H9 (cell line): ENCODE measurements around the gene MAP3K5. TPM values are rescaled to one million over a fixed set of nuclear protein-coding genes. Genes with fewer than 3 reads are reported as not detected.

Source experiments
- DNase-seq: peaks from one replicate; pipeline ENCODE4 v3.0.0-alpha.2; 2017
- H2AFZ ChIP-seq: one replicate; pipeline ENCODE4 v1.6.1; 2013; ENCODE audit warnings: mild to moderate bottlenecking, low read length, control low read depth, moderate library complexity
- H2AK5ac ChIP-seq: 2 replicates; pipeline ENCODE4 v1.6.1; 2013; ENCODE audit warnings: low read length, control low read depth, mixed read lengths; ENCODE audit not compliant: insufficient read length
- H2BK120ac ChIP-seq: one replicate; pipeline ENCODE4 v1.6.1; 2013; ENCODE audit warnings: low read depth, mild to moderate bottlenecking, low read length, control low read depth, inconsistent platforms; ENCODE audit not compliant: poor library complexity, severe bottlenecking
- H2BK12ac ChIP-seq: 2 replicates; pipeline ENCODE4 v1.6.1; 2013; ENCODE audit warnings: low read length, control low read depth, mixed read lengths, low read depth; ENCODE audit not compliant: insufficient read length
- H2BK15ac ChIP-seq: 2 replicates; pipeline ENCODE4 v1.6.1; 2013; ENCODE audit warnings: low read depth, low read length, control low read depth
- H2BK20ac ChIP-seq: one replicate; pipeline ENCODE4 v1.6.1; 2013; ENCODE audit warnings: low read depth, mild to moderate bottlenecking, low read length, control low read depth, inconsistent platforms; ENCODE audit not compliant: poor library complexity, severe bottlenecking
- H2BK5ac ChIP-seq: 2 replicates; pipeline ENCODE4 v1.6.1; 2013; ENCODE audit warnings: low read length, control low read depth, mixed read lengths; ENCODE audit not compliant: insufficient read length
- H3K14ac ChIP-seq: 2 replicates; pipeline ENCODE4 v1.6.1; 2013; ENCODE audit warnings: low read length, control low read depth; ENCODE audit not compliant: insufficient read depth
- H3K18ac ChIP-seq: 2 replicates; pipeline ENCODE4 v1.6.1; 2013; ENCODE audit warnings: low read depth, mild to moderate bottlenecking, mixed read lengths, low read length, control low read depth; ENCODE audit not compliant: insufficient read length
- H3K23ac ChIP-seq: 2 replicates; pipeline ENCODE4 v1.6.1; 2013; ENCODE audit warnings: low read length, control low read depth, mixed read lengths, low read depth; ENCODE audit not compliant: insufficient read length
- H3K23me2 ChIP-seq: 2 replicates; pipeline ENCODE4 v1.6.1; 2013; ENCODE audit warnings: low read depth, mild to moderate bottlenecking, mixed read lengths, low read length, control low read depth; ENCODE audit not compliant: insufficient read length, poor library complexity, severe bottlenecking
- H3K27ac ChIP-seq: 2 replicates; pipeline ENCODE4 v1.5.1; 2013; ENCODE audit warnings: low read length, control low read depth, mixed read lengths, low read depth; ENCODE audit not compliant: insufficient read length
- H3K27me3 ChIP-seq: 2 replicates; pipeline ENCODE4 v1.6.1; 2013; ENCODE audit warnings: low read length, control low read depth, inconsistent platforms; ENCODE audit not compliant: insufficient read depth
- H3K4ac ChIP-seq: 2 replicates; pipeline ENCODE4 v1.6.1; 2013; ENCODE audit warnings: low read depth, mild to moderate bottlenecking, control low read depth, inconsistent platforms, low read length, moderate library complexity
- H3K4me1 ChIP-seq: 2 replicates; pipeline ENCODE4 v1.6.1; 2013; ENCODE audit warnings: low read length, control low read depth, inconsistent platforms; ENCODE audit not compliant: insufficient read depth
- H3K4me2 ChIP-seq: 2 replicates; pipeline ENCODE4 v1.6.1; 2013; ENCODE audit warnings: low read length, control low read depth, mixed read lengths; ENCODE audit not compliant: insufficient read length, insufficient read depth
- H3K56ac ChIP-seq: 2 replicates; pipeline ENCODE4 v1.6.1; 2013; ENCODE audit warnings: low read depth, mild to moderate bottlenecking, mixed read lengths, low read length, control low read depth; ENCODE audit not compliant: insufficient read length
- H3K79me1 ChIP-seq: 2 replicates; pipeline ENCODE4 v1.6.1; 2013; ENCODE audit warnings: low read depth, mild to moderate bottlenecking, moderate library complexity, low read length, control low read depth, inconsistent platforms; ENCODE audit not compliant: insufficient read depth, poor library complexity, severe bottlenecking
- H3K79me2 ChIP-seq: 2 replicates; pipeline ENCODE4 v1.6.1; 2013; ENCODE audit warnings: low read length, control low read depth, inconsistent platforms; ENCODE audit not compliant: insufficient read depth
- H3K9ac ChIP-seq: 2 replicates; pipeline ENCODE4 v1.6.1; 2013; ENCODE audit warnings: low read length, control low read depth, mixed read lengths; ENCODE audit not compliant: insufficient read length; ENCODE audit errors: extremely low read depth
- H3K9me3 ChIP-seq: one replicate; pipeline ENCODE4 v1.6.1; 2013; ENCODE audit warnings: low read depth, low read length, inconsistent platforms; ENCODE audit not compliant: control insufficient read depth
- H3T11ph ChIP-seq: one replicate; pipeline ENCODE4 v1.6.1; 2013; ENCODE audit warnings: mild to moderate bottlenecking, low read length, control low read depth, inconsistent platforms
- H4K20me1 ChIP-seq: one replicate; pipeline ENCODE4 v1.6.1; 2013; ENCODE audit not compliant: control insufficient read depth, insufficient read length, insufficient read depth
- H4K5ac ChIP-seq: 2 replicates; pipeline ENCODE4 v1.6.1; 2013; ENCODE audit warnings: low read depth, mild to moderate bottlenecking, mixed read lengths, low read length, control low read depth; ENCODE audit not compliant: insufficient read length
- H4K8ac ChIP-seq: replicated peaks from 2 replicates; pipeline ENCODE4 v1.6.1; 2013; ENCODE audit warnings: low read length, control low read depth, mixed read lengths, low read depth; ENCODE audit not compliant: insufficient read length
- H4K91ac ChIP-seq: 2 replicates; pipeline ENCODE4 v1.6.1; 2013; ENCODE audit warnings: low read depth, mild to moderate bottlenecking, moderate library complexity, mixed read lengths, low read length, control low read depth; ENCODE audit not compliant: insufficient read length
- H3K27ac Mint-ChIP-seq, 3 experiments: 2 replicates in 2 of 3; 3 replicates in 1 of 3; pipeline ENCODE4 v1.8.0; 2020 to 2021; ENCODE audit warnings: mixed read lengths in 3 of 3, mild to moderate bottlenecking in 1 of 3, moderate library complexity in 1 of 3
- H3K27me3 Mint-ChIP-seq: 2 replicates; pipeline ENCODE4 v1.8.0; 2021; ENCODE audit warnings: low read depth, mild to moderate bottlenecking, moderate library complexity, mixed read lengths
- H3K36me3 Mint-ChIP-seq, 3 experiments: 2 replicates in 2 of 3; 3 replicates in 1 of 3; pipeline ENCODE4 v1.8.0; 2020 to 2021; ENCODE audit warnings: low read depth in 3 of 3, mixed read lengths in 3 of 3; ENCODE audit not compliant: insufficient read depth in 1 of 3
- H3K4me1 Mint-ChIP-seq, 2 experiments: 2 replicates each; pipeline ENCODE4 v1.8.0; 2020; ENCODE audit warnings: mixed read lengths in 2 of 2
- H3K4me3 Mint-ChIP-seq, 2 experiments: 2 replicates in 1 of 2; 3 replicates in 1 of 2; pipeline ENCODE4 v1.8.0; 2020 to 2021; ENCODE audit warnings: mild to moderate bottlenecking in 2 of 2, mixed read lengths in 2 of 2, moderate library complexity in 1 of 2
- H3K9me3 Mint-ChIP-seq, 2 experiments: 2 replicates in 1 of 2; 3 replicates in 1 of 2; pipeline ENCODE4 v1.8.0; 2020; ENCODE audit warnings: mild to moderate bottlenecking in 2 of 2, mixed read lengths in 2 of 2, moderate library complexity in 1 of 2
- CTCF ChIP-seq: fragments of 200-600 bp; sonication (generic); conservative IDR thresholded peaks from 3 replicates; pipeline ENCODE4 v1.8.0; 2021; ENCODE audit warnings: antibody characterized with exemption, mild to moderate bottlenecking
- WGBS: extraction: QIAGEN DNeasy Blood & Tissue Kit; methylation state at CpG from one replicate; pipeline ENCODE4 v1.1.7; 2013; ENCODE audit warnings: missing lambda C conversion rate, low lambda C conversion rate, mixed read lengths; ENCODE audit not compliant: insufficient read length; ENCODE audit errors: extremely low coverage; 5-methylcytosine and 5-hydroxymethylcytosine counted together
- total RNA-seq: library from RNA; stranded (reverse); gene quantifications from 2 replicates; pipeline ENCODE4 v1.2.1, GENCODE V29; 2021

Gene MAP3K5
- total RNA-seq, 1 experiment from 2014 or later = 1.6 TPM

- TF ChIP-seq CTCF = no peak
- Histone ChIP-seq H3K9me3 (no peaks in the 10 kb centered on the region), H3K23ac (no peak overlapping the region), H2BK12ac (no peak overlapping the region), H3K4me1 (peaks cover 7% of the 10 kb centered on the region), H3K27me3 (no peaks in the 10 kb centered on the region), H2BK15ac (no peak overlapping the region), H3T11ph (no peak overlapping the region), H4K91ac (no peak overlapping the region), H2BK5ac (no peak overlapping the region), H3K4ac (no peak overlapping the region), H3K9ac (no peak overlapping the region), H3K18ac (no peak overlapping the region), H3K14ac (no peak overlapping the region), H2BK20ac (no peak overlapping the region), H3K56ac (no peak overlapping the region), H2BK120ac (no peak overlapping the region), H2AK5ac (no peak overlapping the region), H4K20me1 (no peaks in the 10 kb centered on the region), H3K79me1 (no peaks in the 10 kb centered on the region), H4K8ac (no peak overlapping the region), H3K79me2 (no peaks in the 10 kb centered on the region), H3K4me2 (no peak overlapping the region), H3K23me2 (no peaks in the 10 kb centered on the region), H3K27ac (no peak overlapping the region), H2AFZ (no peak overlapping the region), H4K5ac (no peak overlapping the region)
- Mint-ChIP-seq H3K36me3 (peaks cover 0 to 3% (median 0%) of the 10 kb centered on the region in 3 experiments; a peak in 2 of 7 replicates), H3K27me3 (no peaks in the 10 kb centered on the region), H3K4me3 (no peak overlapping the region), H3K4me1 (peaks cover 61 to 67% of the 10 kb centered on the region in 2 experiments), H3K9me3 (no peaks in the 10 kb centered on the region), H3K27ac (no peak overlapping the region)
- WGBS = no CpG with 5 or more reads among the region's 1 CpG
- DNase-seq = no peak
Measured at GRCh38 chr6:136614350-136614749, 177.9 kb downstream of the MAP3K5 start.
